EL (cell line): ENCODE data around the gene CFAP46.

Experiments used
- DNase-seq: peaks from one replicate; pipeline ENCODE4 v3.0.0-alpha.2; 2016

The CFAP46 gene

DNA sequence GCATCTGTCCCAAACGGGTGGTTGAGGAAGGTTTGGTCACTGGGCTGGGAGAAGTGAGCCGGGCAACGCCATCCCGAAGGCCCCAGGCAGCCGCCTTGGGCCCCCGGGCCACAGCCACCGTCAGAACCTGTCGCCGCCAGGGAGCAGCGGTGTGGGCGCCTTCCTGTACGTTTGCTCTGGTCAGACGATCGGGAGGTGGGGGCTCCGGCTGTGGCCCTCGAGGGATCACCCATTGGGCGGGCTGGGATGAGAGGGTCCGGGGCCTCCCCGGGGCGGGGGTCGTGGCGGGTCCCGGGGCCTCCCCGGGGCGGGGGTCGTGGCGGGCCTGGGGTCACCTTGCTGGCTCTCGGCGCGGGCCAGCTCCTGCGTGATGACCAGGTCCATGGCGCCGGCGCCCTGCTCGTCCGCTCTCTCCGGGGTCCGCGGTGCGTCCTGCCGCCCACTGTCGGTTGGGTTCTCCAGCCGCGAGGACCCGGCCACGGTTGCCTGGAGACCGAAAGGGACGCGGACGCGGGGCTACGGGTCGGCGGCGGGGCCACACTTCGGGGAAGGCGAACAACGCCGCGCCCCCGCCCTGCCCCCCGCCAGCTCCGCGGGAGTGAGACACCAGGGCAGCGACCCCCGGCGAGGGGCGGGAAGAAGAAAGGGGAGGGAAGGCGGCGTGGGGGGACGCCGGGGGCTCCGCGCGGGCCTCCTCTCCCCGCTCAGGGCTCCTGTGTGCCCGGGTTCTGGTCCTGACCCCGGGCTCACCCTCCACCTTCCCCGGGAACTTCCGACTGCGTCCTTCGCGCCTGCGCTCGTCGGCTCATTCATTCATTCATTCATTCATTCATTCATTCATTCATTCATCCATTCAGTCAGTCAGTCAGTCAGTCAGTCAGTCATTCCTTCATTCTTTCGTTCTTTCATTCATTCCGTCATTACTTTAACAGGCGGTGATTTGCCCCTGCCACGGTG lies at the start of gene CFAP46:
TSS of gene CFAP46 (minus strand) at position 470 of the 957 bp plus-strand sequence. CDS start at position 384, 86 bp downstream.
- peak; percentile 57 for DNase-seq

DNA sequence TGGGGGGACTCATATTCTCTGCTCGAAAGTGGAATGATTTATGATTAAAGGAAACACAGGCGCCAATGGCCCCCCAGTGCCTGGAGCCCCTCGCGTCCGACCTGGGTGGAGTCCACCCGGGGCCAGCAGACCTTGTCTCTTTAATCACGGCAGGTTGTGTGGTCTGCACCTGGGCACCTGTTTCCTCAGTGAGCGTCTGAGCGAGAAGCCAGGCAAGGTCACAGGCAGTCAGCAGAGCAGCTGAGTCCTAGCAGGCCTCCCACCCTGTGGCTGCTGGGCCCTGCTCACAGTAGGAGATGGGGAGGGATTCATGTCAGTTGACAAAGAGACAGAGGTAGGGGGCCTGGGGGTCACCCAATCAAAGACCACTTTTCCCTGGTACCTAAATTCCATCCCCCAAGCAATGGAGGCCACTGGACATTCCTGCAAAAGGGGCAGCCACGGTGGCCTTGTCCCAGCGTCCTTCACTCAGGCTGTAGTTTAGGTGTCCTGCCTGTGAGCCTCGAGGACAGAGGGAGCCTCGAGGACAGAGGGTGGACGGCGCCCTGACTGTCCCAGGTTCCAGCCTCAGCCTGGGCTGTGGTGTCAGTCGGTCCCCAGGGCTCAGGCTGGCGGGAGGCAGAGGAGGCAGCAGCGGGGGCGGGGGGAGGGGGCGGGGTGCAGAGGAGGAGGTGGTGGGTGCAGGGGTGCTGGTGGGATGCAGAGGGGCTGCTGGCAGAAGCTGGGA lies 49.5 kb upstream of the CFAP46 start:
- DNase-seq = no peak

DNA sequence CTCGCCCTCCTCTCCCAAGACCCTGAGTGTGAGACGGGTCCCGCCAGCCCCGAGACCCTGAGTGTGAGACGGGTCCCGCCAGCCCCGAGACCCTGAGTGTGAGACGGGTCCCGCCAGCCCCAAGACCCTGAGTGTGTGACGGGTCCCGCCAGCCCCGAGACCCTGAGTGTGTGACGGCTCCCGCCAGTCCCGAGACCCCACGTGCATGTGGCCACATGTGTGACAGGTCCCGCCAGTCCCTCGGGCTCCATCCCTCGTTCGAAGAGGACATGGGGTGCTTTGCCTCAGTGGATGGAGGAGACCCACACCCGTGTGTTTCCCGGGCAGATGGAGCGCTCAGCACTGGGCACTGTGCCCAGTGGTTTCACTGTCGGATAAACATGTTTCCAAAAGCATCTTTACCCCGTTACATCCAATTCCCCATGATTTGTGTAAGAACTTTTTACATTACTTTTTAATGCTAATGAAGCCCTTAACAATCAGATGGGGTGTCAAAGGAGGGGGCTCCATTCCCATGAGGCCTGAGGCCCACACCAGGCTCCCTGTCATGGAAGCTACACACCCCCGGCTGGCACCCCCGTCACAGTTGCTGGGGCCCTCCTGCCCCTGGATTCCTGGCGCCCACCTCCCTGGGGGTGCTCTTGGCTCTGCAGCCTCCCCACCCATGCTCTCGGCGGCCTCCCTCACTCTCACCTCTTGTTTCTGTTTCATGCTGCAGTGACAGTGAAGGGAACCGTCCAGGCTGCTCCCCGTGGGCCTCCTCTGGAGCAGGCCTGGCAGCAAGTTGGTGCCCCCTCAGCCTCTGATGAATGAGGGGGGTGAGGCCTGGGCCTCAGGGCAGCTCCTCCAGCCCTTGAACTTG lies 48.5 kb upstream of the CFAP46 start:
- no peak for DNase-seq

DNA sequence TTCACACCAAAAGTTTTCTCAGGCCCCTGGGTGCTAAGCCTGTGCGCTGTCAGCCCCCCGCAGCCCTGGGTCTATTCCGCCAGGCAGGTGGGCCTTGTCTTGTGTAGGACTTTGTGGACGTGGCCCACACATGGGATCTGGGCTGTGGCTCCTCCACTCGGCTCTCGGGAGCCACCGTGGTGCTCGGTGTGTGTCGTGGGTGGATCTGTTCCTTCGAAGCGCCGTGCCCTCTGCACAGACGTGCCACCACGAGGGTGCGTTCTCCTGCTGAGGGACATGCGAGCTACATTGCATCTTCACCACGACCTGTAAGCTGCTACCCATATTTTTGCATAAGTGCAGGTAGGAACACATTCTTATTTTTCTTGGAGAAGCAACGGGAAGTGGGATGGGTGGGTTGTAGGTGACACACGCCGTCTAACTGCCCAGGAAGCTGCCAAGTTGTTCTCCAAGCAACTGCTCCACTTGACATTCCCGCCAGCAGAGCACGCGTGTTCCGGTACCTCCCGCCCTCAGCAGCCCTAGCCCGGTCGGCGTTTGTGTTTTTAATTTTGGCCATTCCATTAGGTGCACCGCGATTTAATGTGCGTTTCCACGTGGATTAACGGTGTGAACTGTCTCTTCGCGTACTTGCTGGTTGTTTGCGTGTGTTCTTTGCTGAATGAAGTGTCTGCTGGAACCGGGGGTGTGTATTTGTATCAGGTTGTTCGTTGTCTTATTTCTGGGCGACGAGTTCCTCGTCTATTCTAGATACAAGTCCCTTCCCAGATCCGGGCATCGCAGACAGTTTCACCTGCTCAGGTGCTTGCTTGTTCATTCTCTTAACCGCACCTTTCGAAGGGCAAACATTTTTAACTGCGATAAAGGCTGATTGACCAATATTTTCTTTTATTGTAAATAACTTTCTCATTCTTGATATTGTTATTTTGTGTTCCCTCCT lies 47.4 kb upstream of the CFAP46 start:
- DNase-seq = no peak

DNA sequence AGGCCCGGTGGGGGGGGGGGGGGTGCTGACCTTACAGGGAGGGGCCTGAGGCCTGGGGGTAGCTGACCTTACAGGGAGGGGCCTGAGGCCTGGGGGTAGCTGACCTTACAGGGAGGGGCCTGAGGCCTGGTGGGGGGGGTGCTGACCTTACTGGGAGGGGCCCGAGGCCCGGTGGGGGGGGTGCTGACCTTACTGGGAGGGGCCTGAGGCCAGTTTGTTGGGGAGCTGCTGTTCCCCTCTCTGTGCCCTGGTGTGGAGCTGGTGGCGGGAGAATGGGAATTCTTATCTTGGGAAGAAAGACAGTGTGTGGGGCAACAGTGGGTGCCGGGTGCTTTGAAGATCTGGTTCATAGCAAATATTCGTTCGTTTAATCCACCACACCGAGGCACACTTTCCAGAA lies 46.6 kb upstream of the CFAP46 start:
- no peak for DNase-seq

DNA sequence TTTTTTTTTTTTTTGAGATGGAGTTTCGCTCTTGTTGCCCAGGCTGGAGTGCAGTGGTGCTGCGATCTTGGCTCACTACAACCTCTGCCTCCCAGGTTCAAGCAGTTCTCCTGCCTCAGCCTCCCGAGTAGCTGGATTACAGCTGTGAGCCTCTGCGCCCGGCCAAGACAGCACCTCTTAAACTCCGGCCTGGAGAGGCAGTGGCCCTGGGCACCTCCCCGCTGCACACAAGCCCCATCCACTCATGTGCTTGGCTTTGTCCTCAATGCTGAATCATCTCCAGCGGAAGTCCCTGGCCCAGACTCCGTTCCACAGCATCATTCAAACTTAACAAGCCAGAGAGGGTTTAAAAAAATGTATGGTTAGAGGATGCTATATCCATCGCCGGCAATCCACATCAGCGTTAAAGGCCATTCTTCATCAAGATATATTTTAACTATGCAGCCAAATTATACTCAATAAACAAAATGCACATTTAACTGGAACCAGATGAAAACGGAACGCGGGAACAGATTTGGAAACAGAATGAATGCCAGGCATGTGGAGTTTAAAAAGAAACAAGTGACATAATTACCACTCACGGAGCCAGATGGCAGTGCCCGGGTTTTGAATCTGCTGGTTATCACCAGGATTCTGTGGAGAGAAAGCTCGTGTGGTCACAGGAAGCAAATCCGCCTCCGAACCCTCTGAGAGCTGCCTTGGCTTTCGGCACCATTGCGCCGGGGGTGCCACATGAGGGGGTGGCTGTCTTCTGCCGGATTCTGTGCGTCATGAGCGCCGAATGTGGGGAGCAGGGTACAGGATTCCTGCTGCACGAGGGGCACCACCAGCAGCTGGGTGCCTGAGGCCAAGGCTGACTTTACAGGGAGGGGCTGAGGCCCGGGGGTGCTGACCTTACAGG lies 45.6 kb upstream of the CFAP46 start:
- DNase-seq = peak; percentile 92

DNA sequence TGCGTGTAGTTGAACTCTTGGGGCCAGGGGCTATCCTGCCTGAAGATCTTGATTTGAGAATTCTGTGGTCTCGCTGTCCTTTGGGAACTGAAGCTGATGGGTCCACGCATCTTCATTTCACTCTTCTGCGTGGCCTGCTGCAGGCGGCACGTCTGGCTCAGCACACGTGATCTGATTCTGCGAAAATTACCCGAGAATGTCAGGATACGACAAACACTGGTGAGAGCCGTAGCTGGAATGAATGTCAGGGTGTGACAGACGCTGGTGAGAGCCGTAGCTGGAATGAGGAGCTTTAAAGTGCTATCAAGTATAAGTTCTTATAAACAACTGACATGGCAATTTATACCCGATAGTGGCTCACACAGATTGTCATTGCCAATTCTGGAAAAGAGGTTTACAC lies 44.6 kb upstream of the CFAP46 start:
- no peak for DNase-seq

DNA sequence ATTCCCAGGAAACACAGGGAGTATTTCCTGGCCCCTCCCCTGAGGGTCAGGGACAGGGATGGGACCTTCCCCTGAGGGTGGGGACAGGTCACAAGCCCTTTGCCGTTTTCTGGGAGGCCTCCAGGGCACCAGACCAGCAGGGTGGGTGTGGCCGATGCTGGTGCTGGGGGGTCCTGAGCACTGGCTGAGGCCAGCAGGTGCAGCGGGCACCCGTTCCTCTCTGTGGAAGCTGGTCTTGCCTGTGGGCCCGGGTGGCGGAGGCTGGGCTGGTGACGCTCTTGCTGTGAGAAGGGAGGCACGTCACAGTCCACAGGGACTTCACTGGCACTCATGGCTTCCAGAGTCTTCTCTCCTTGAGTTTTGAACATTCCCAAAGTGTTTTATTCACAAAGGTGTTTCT lies 44.2 kb upstream of the CFAP46 start:
- no peak for DNase-seq

DNA sequence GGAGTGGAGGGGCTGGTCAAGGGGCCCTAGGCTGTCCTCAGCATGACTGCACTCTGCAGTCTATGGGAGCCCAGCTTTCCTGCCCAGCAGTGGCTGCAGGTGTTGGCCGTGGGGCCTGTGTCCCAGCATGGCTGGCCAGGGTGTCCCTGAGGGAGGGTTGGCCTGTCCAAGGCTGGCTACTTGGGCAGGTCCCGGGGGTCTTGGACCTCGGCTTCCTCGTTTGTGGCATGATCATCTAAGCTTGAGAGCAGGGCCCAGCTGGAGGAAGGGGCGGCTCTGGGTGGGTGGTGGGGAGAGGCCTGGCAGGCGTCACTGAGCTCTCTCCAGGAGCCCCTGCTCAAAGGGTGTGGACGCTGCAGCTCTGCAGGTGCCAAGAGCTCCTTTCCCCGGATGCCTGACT lies 43.7 kb upstream of the CFAP46 start:
- DNase-seq = no peak

DNA sequence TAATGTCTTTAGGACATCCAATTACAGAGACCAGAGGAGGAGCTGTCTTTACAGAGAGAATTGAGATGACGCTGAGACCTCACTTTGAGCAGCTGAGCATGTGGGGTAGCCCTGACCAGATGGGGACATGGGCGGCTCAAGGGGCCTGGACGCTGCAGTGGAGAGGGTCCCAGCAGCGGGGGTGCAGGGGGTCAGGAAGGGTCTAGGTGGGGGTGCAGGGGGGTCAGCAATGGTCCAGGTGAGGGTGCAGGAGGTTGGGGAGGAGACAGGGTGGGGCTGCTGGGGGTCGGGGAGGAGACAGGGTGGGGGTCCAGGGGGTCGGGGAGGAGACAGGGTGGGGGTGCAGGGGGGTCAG lies 43.2 kb upstream of the CFAP46 start:
- DNase-seq = no peak

DNA sequence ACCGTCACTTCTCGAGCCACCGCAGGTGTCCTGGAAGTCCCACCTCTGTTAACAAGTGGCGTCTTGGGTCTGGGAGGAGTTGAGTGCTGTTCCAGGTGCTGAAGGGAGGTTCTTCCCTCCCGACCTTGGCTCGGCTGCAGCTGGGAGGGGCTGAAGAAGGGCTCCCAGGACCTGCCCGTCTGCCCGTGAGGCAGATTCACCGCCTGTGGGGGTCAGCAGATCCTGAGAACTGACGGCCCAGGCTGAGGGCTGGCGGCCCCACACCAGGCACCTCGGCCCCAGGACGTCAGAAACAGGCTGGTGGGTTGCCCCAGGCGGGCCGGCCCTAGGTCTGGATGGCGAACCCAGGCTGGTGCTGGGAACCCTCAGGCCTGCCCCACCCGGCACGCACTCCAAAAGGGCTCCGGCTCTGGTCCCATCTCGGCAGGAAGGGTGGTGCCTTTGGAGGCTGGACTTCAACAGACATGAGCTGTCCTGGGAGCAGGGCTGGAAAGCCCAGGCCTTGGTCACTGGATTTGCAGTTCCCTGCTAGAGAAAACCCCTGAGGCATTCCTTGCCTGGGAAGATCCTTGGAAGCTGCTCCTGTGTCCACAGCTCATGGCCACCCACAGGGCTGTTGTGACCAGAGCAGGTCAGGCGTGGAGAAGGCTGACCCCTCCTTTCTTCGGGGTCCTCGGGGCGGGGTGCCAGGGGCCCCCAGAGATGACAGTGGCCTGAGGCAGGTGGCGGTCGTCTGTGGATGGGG lies 42.6 kb upstream of the CFAP46 start:
- peak; percentile 9 for DNase-seq

DNA sequence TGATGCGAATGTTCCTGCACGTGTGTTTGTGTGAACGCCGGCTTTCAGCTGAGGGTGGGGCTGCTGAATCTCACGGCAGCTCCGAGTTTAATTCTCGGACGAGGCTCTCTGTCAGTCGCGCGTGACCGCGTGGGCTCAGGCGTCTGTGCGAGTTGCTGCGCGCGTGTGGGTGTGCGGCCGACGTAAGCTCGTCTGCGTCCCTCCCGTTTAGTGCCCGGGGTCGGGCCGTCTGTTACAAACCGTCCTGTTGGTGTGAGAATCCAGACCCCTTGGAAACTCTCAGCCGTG lies 41.6 kb upstream of the CFAP46 start:
- DNase-seq = no peak

DNA sequence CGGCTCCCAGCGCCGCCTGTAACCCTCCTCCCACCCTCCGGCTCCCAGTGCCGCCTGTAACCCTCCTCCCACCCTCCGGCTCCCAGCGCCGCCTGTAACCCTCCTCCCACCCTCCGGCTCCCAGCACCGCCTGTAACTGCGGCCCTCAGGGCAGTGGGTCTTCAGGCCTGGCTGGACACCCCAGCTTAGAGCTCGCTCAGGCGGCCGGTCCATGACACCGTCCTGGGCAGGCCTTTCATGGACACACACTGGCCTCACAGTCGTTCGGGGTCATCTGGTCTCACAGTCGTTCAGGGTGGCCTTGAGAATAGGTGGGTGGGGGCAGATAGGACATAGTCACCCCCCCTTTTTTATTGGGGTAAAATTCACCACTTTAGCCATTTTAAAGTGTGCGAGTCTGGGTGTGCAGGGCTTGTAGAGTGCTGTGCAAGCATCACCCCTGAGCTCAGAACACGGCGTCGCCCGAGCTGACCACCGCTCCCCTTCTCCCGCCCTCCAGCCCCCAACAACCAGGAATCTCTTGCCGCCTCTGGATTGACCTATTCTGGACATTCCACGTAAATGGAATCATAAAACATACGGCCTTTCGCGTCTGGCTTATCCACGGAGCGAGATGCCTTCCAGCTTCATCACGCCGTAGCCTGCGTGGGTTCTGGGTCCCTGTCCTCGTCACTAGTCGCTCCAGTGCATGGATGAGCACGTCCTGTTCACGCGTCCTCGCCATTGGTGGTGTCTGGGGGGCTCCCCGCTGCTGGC lies 41.1 kb upstream of the CFAP46 start:
- DNase-seq = no peak

DNA sequence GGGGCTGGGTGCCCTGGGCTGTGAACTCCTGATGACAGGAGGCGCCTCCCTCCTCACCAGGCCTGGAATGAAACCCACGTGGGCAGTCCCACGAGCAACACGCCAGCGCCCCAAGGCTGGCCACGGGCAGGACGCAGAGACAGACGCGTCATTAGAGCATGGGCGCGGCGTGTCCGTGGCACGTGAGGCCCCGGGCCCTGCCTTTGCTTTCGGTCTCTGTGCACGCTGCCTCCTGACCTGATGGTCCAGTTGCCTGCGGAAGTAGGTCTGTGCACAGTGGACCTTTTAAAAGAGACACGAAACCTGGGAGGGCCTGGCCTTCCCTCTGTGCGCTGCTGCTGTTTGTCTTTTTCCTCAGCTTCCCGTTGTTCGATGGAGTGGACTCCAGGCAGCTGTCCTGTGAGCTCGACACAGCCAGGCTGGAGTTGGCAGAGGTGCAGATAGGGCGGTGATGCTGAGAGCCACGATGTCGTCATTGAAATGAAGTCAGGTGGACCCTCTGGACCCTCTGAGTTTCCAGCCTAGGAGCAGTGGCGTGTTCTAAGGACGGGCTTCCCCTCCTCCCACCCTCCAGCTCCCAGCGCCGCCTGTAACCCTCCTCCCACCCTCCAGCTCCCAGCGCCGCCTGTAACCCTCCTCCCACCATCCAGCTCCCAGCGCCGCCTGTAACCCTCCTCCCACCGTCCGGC lies 40.1 kb upstream of the CFAP46 start:
- no peak for DNase-seq

DNA sequence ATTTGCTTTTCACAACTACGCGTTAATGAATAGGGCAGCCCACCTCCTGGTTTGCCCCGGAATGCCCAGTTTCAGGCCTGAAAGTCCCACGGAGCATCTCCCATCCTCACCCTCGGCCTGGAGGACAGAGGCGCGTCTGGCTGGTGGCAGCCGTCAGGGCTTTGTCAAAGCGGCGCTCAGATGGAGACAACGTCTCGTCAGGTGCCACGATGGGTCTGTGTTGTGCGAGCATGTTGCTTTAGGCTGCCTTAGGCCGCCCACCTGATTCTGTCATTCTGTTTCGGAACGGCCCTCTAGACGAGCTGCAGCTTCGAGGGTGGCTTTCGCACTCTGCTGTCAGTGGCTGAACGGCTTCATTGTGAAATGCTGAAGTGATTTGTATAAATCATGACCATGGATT lies 39.4 kb upstream of the CFAP46 start:
- no peak for DNase-seq

DNA sequence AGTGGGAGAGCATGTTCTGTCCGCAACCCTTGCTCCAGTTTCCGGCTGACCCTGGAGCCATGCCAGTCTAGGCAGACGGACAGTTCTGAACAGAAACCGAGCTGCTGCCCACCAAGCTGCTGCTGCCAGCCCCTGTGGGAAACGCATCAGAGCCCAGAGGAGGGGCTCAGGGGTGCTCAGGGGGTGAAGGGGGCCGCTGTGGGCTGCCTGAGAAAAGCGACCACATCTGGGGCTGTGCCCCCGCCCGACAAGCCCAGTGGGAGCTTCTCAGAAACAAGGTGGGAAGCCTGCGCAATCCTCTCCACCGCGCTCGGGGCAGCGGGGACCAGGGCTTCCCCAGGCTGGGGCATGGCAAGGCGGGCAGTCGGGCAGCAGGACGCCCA lies 38.8 kb upstream of the CFAP46 start:
- no peak for DNase-seq

DNA sequence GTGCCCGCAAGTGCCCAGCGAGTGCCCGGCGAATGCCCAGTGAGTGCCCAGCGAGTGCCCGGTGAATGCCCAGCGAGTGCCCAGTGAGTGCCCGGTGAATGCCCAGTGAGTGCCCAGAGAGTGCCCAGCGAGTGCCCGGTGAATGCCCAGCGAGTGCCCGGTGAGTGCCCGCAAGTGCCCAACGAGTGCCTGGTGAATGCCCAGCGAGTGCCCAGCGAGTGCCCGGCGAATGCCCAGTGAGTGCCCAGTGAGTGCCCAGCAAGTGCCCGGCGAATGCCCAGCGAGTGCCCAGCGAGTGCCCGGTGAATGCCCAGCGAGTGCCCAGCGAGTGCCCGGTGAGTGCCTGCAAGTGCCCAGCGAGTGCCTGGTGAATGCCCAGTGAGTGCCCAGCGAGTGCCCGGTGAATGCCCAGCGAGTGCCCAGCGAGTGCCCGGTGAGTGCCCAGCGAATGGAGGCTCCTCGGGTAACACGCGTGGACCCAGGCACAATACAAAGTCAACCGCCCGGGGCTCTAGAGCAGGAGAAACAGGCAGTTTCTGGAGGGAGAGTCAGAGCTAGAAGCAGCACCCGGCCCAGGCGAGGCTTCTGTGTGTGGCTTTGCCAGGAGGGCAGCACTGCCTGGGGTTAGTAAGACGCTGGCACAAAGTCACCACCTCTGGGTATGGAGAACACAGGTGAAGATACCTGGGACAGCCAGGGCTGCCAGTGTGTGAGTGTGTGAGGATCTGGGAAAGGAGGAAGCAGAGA lies 38.2 kb upstream of the CFAP46 start:
- no peak for DNase-seq
